Measurements from ENCODE around the gene ANKLE1. TPM values are rescaled to one million over a fixed set of nuclear protein-coding genes. Genes with fewer than 3 reads are reported as not detected.

The ANKLE1 gene
- polyA plus RNA-seq, 1 donor (not counting 4 experiments of a cell fraction or from before 2014, with no cell fraction given): 0.30 TPM

- Histone ChIP-seq H2AFZ (ENCODE audit: control insufficient read depth, low read length) (no peak overlapping the region), H3K4me2 (ENCODE audit: control insufficient read depth, extremely low read depth, insufficient read depth, low read depth, low read length) (no peak overlapping the region), H3K4me3 (ENCODE audit: control insufficient read depth in 2 of 3, extremely low read depth in 1 of 3, insufficient read depth in 2 of 3, low read depth in 1 of 3, low read length in 3 of 3) (no peak overlapping the region), H3K27ac (ENCODE audit: control insufficient read depth, insufficient read depth, low read length) (no peak overlapping the region), H3K79me2 (ENCODE audit: control insufficient read depth, insufficient read depth, low read length) (peaks cover 41% of the 10 kb centered on the region), H3K9me1 (ENCODE audit: control insufficient read depth, extremely low read depth, insufficient read depth, low read length) (peaks cover 3% of the 10 kb centered on the region), H3K4me1 (ENCODE audit: control insufficient read depth, extremely low read depth, insufficient read depth, low read length) (peaks cover 47% of the 10 kb centered on the region), H4K20me1 (ENCODE audit: control insufficient read depth, extremely low read depth, insufficient read depth, low read length) (peaks cover 4% of the 10 kb centered on the region), H3K9me3 (ENCODE audit: control insufficient read depth, low read depth, low read length) (no peaks in the 10 kb centered on the region), H3K36me3 (ENCODE audit: control insufficient read depth in 2 of 2, extremely low read depth in 1 of 2, insufficient read depth in 2 of 2, low read length in 2 of 2) (peaks cover 0 to 4% of the 10 kb centered on the region in 2 experiments), H3K9ac (ENCODE audit: control insufficient read depth, extremely low read depth, insufficient read depth, low read length) (no peak overlapping the region), H3K27me3 (ENCODE audit: control insufficient read depth, extremely low read depth, insufficient read depth, low read length) (no peaks in the 10 kb centered on the region)
- dilution Hi-C loops (cut with MboI; ENCODE audit: extremely low pct_ligation_motif_present, low sequenced_read_pairs): no loop called here
- FAIRE-seq: no peak
- DNase-seq (ENCODE audit: low read depth, low spot score): no peak
- TF ChIP-seq EZH2 (IDR thresholded peaks at IDR 0.05; ENCODE audit: low read length): no peak
- TF ChIP-seq CTCF (optimal IDR thresholded peaks at IDR 0.05 in 1 of 3, IDR thresholded peaks at IDR 0.05 in 1 of 3, conservative IDR thresholded peaks at IDR 0.05 in 1 of 3; ENCODE audit: extremely low read depth in 1 of 3, insufficient read depth in 2 of 3, low read length in 3 of 3): no peak
These were observed 26.2 kb downstream of the ANKLE1 start for GRCh38 chr19:17307876-17308377.

GRCh38 chr19:17309198-17309964, 27.7 kb downstream of the ANKLE1 start, which contains the start of gene DDA1:
TSS of gene DDA1 (plus strand) at chr19:17309563. CDS start at chr19:17309655, 92 bp downstream.
- peak within 1 kb of the TSS; percentile 27 for H2AFZ ChIP-seq (ENCODE audit: control insufficient read depth, low read length)
- peak within 1 kb of the TSS; percentile 83 to 97 (median 94) for H3K4me3 ChIP-seq (ENCODE audit: control insufficient read depth in 2 of 3, extremely low read depth in 1 of 3, insufficient read depth in 2 of 3, low read depth in 1 of 3, low read length in 3 of 3)
- H3K9ac ChIP-seq (ENCODE audit: control insufficient read depth, extremely low read depth, insufficient read depth, low read length): peak within 1 kb of the TSS; percentile 87
- FAIRE-seq: peak; percentile 99
- peak; percentile 99 for DNase-seq (ENCODE audit: low read depth, low spot score)
- TF ChIP-seq EZH2 (IDR thresholded peaks at IDR 0.05; ENCODE audit: low read length): no peak
- no peak for TF ChIP-seq CTCF (optimal IDR thresholded peaks at IDR 0.05 in 1 of 3, IDR thresholded peaks at IDR 0.05 in 1 of 3, conservative IDR thresholded peaks at IDR 0.05 in 1 of 3; ENCODE audit: extremely low read depth in 1 of 3, insufficient read depth in 2 of 3, low read length in 3 of 3)
- dilution Hi-C loops (cut with MboI; ENCODE audit: extremely low pct_ligation_motif_present, low sequenced_read_pairs): no loop called here
- H3K9me3 ChIP-seq (ENCODE audit: control insufficient read depth, low read depth, low read length): no peaks in the 10 kb centered on the region
- peaks cover 9 to 12% of the 10 kb centered on the region in 2 experiments for H3K36me3 ChIP-seq (ENCODE audit: control insufficient read depth in 2 of 2, extremely low read depth in 1 of 2, insufficient read depth in 2 of 2, low read length in 2 of 2)
- H3K27me3 ChIP-seq (ENCODE audit: control insufficient read depth, extremely low read depth, insufficient read depth, low read length): no peaks in the 10 kb centered on the region
- peaks cover 37% of the 10 kb centered on the region for H3K4me1 ChIP-seq (ENCODE audit: control insufficient read depth, extremely low read depth, insufficient read depth, low read length)
- H3K27ac ChIP-seq (ENCODE audit: control insufficient read depth, insufficient read depth, low read length): peak within 1 kb of the TSS; percentile 67
- H3K79me2 ChIP-seq (ENCODE audit: control insufficient read depth, insufficient read depth, low read length): peaks cover 53% of the 10 kb centered on the region
- H4K20me1 ChIP-seq (ENCODE audit: control insufficient read depth, extremely low read depth, insufficient read depth, low read length): peaks cover 4% of the 10 kb centered on the region
- peaks cover 3% of the 10 kb centered on the region for H3K9me1 ChIP-seq (ENCODE audit: control insufficient read depth, extremely low read depth, insufficient read depth, low read length)
- peak within 1 kb of the TSS; percentile 83 for H3K4me2 ChIP-seq (ENCODE audit: control insufficient read depth, extremely low read depth, insufficient read depth, low read depth, low read length)
